ENCODE data around the gene PEX5L. TPM values are rescaled to one million over a fixed set of nuclear protein-coding genes. Genes with fewer than 3 reads are reported as not detected.

PEX5L gene
- total RNA-seq, 4 donors from 2014 or later: 7.9 TPM; not detected in 3

- no peaks in the 10 kb centered on the region for H3K36me3 ChIP-seq
- H3K9me3 ChIP-seq: no peaks in the 10 kb centered on the region
- no peak for ATAC-seq
- no peak overlapping the region for H3K4me3 ChIP-seq
- no peaks in the 10 kb centered on the region for H3K4me1 ChIP-seq
- TF ChIP-seq EP300 (IDR thresholded peaks at IDR 0.05) (no peak), POLR2AphosphoS5 (IDR thresholded peaks at IDR 0.05) (no peak)
- peaks cover 9% of the 10 kb centered on the region for H3K27me3 ChIP-seq
- H3K27ac ChIP-seq: no peak overlapping the region
- 73 to 84% methylated on average over 5 of the region's 5 CpGs for WGBS, 2 donors (ENCODE audit: low coverage in 1 of 2)
Observed at GRCh38 chr3:179955286-179955685, 81.5 kb downstream of the PEX5L start.

GRCh38 chr3:179953993-179954870 is 82.5 kb downstream of the PEX5L start:
- no peak for TF ChIP-seq POLR2AphosphoS5 (IDR thresholded peaks at IDR 0.05)
- no peak for TF ChIP-seq CTCF (IDR thresholded peaks at IDR 0.05)
- TF ChIP-seq EP300 (IDR thresholded peaks at IDR 0.05): no peak
- no peak for TF ChIP-seq POLR2A (IDR thresholded peaks at IDR 0.05)
- no peak for ATAC-seq
- 60 to 66% methylated on average over 3 to 8 of the region's 8 CpGs for WGBS, 2 donors (ENCODE audit: low coverage in 1 of 2)
- H3K27me3 ChIP-seq: peaks cover 9% of the 10 kb centered on the region
- H3K27ac ChIP-seq: no peak overlapping the region
- no peaks in the 10 kb centered on the region for H3K4me1 ChIP-seq
- H3K4me3 ChIP-seq: no peak overlapping the region
- H3K36me3 ChIP-seq: no peaks in the 10 kb centered on the region
- no peaks in the 10 kb centered on the region for H3K9me3 ChIP-seq

GRCh38 chr3:179950840-179951239 is 85.9 kb downstream of the PEX5L start:
- 59 to 75% methylated on average over 5 of the region's 5 CpGs for WGBS, 2 donors (ENCODE audit: low coverage in 1 of 2)
- H3K4me3 ChIP-seq: no peak overlapping the region
- no peak for ATAC-seq
- H3K9me3 ChIP-seq: no peaks in the 10 kb centered on the region
- no peaks in the 10 kb centered on the region for H3K4me1 ChIP-seq
- no peak for TF ChIP-seq CTCF (IDR thresholded peaks at IDR 0.05)
- no peak for TF ChIP-seq POLR2AphosphoS5 (IDR thresholded peaks at IDR 0.05)
- TF ChIP-seq EP300 (IDR thresholded peaks at IDR 0.05): no peak
- TF ChIP-seq POLR2A (IDR thresholded peaks at IDR 0.05): no peak
- H3K36me3 ChIP-seq: no peaks in the 10 kb centered on the region
- no peak overlapping the region for H3K27ac ChIP-seq
- peaks cover 9% of the 10 kb centered on the region for H3K27me3 ChIP-seq

GRCh38 chr3:179949869-179950268 is 86.9 kb downstream of the PEX5L start:
- peaks cover 9% of the 10 kb centered on the region for H3K27me3 ChIP-seq
- H3K9me3 ChIP-seq: no peaks in the 10 kb centered on the region
- no peaks in the 10 kb centered on the region for H3K36me3 ChIP-seq
- no peak for ATAC-seq
- TF ChIP-seq EP300 (IDR thresholded peaks at IDR 0.05) (no peak), POLR2A (IDR thresholded peaks at IDR 0.05) (no peak), POLR2AphosphoS5 (IDR thresholded peaks at IDR 0.05) (no peak), CTCF (IDR thresholded peaks at IDR 0.05) (no peak)
- no peak overlapping the region for H3K27ac ChIP-seq
- no peaks in the 10 kb centered on the region for H3K4me1 ChIP-seq
- WGBS, 2 donors (ENCODE audit: low coverage in 1 of 2): 77% methylated on average over 2 of the region's 2 CpGs; no CpG with 5 or more reads in 1 of the 2 donors
- no peak overlapping the region for H3K4me3 ChIP-seq

- peaks cover 9% of the 10 kb centered on the region for H3K27me3 ChIP-seq
- no peak for ATAC-seq
- no peak for TF ChIP-seq EP300 (IDR thresholded peaks at IDR 0.05)
- TF ChIP-seq POLR2A (IDR thresholded peaks at IDR 0.05): no peak
- TF ChIP-seq CTCF (IDR thresholded peaks at IDR 0.05): no peak
- no peak for TF ChIP-seq POLR2AphosphoS5 (IDR thresholded peaks at IDR 0.05)
- no peaks in the 10 kb centered on the region for H3K36me3 ChIP-seq
- no peak overlapping the region for H3K4me3 ChIP-seq
- H3K4me1 ChIP-seq: no peaks in the 10 kb centered on the region
- no peaks in the 10 kb centered on the region for H3K9me3 ChIP-seq
- no peak overlapping the region for H3K27ac ChIP-seq
- 20 to 33% methylated on average over 1 of the region's 1 CpG for WGBS, 2 donors (ENCODE audit: low coverage in 1 of 2)
Observed at GRCh38 chr3:179949412-179949811, 87.3 kb downstream of the PEX5L start.

Measured in gastroesophageal sphincter (tissue), 4 donors.